ENCODE results near the gene C20orf204.
A peak's percentile ranks its signal among the peaks of the same experiment; 100 is the strongest.

The C20orf204 gene

GRCh38 chr20:64072498-64073063, 36.6 kb downstream of the C20orf204 start:
- DNase-seq: no peak

- DNase-seq: no peak
Observed at GRCh38 chr20:64073476-64074183, 37.6 kb downstream of the C20orf204 start.

- DNase-seq: no peak
Observed at GRCh38 chr20:64074184-64074789, 38.3 kb downstream of the C20orf204 start.

DNA sequence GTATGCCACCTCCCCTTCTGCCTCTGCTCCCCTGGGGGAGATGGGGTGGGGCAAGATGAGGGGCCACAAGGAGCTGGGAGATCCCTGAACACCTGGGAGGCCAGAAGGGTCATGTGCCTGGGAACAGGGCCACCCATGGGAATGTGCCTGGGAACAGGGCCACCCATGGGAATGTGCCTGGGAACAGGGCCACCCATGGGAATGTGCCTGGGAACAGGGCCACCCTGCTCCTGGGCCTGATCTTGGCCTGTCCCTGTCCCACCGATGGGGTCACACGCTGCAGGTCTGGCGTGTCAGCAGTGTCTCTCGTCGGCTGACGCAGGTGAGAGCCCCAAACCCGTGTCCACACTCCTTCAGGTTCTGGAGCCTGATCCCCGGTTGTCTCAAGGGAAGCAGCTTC, 39.0 kb downstream of the C20orf204 start:
- DNase-seq: no peak

- DNase-seq: no peak
Observed at GRCh38 chr20:64075556-64075955, 39.6 kb downstream of the C20orf204 start.

GRCh38 chr20:64076061-64076997, 40.3 kb downstream of the C20orf204 start:
- DNase-seq: no peak

- no peak for DNase-seq
Observed at GRCh38 chr20:64077094-64077493, 41.1 kb downstream of the C20orf204 start.

- DNase-seq: no peak
Observed at GRCh38 chr20:64077541-64077875, 41.5 kb downstream of the C20orf204 start.

- DNase-seq: no peak
Observed at GRCh38 chr20:64077876-64078551, 42.0 kb downstream of the C20orf204 start.

GRCh38 chr20:64078934-64079272, 42.9 kb downstream of the C20orf204 start:
- no peak for DNase-seq

DNA sequence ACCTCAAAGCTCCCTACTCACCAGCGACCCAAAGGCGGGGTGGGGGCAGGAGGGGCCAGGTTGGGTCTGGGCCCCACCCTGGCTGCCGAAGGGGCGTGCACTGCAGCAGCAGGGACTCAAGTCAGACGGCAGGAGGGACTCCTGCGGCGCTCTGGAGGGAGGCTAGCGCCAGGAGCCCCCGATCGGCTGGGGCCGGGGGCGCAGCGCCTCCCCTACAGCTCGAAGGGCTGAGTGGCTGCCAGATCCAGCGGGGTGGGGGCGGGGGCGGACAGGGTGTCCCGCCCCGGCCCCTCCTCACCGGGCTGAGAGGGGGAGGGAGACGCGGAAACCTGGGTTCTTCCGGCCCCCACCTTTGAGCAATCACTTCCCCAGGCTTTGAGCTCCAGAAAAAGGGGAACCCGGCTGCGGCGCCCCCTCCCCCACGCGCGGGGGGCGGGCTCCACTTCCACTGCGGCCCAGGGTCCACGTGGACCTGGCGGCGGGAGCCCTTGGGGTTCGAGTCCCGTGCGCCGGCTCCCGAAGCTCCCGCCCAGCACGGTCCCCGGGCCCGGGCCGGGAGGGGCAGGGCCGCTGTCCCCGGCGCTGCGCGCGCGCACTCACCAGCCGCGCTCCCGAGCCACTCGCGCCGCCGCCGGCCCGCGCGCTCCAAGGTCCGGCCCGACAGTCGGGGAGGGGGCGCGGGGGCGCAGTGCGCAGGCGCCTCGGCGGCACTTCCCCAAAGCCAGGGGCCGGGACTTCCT, 43.5 kb downstream of the C20orf204 start, which contains the start of gene RGS19:
TSS of gene RGS19 (minus strand) at position 246 of the 740 bp plus-strand sequence. CDS start 2,632 bp downstream, outside the sequence.
- DNase-seq: peak; percentile 87

GRCh38 chr20:64080013-64080812, 44.2 kb downstream of the C20orf204 start, which contains the start of gene OPRL1:
Gene OPRL1, plus strand, starts transcription at chr20:64080082. Its CDS starts 12,639 bp downstream, at chr20:64092721.
- DNase-seq: peak; percentile 71

- DNase-seq: peak; percentile 51
Observed at GRCh38 chr20:64080813-64081623, 45.0 kb downstream of the C20orf204 start.

DNA sequence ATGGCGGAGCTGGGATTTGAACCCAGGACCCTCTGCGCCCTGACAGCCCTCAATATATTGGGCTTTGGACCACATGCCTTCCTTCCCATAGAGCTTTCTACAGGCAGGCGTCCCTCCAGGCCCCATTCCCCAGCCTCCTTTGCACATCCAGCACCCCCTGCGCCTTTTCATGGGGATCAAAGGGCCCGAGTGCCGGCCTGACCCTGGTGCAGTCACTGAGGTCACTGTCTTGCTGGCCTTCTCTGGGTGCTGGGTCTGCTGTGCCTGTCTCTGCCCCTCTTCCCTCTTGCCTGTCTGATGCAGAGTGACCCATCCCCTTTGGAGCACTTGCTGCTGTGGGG, 45.6 kb downstream of the C20orf204 start:
- no peak for DNase-seq

- no peak for DNase-seq
Observed at GRCh38 chr20:64082126-64082731, 46.2 kb downstream of the C20orf204 start.

DNA sequence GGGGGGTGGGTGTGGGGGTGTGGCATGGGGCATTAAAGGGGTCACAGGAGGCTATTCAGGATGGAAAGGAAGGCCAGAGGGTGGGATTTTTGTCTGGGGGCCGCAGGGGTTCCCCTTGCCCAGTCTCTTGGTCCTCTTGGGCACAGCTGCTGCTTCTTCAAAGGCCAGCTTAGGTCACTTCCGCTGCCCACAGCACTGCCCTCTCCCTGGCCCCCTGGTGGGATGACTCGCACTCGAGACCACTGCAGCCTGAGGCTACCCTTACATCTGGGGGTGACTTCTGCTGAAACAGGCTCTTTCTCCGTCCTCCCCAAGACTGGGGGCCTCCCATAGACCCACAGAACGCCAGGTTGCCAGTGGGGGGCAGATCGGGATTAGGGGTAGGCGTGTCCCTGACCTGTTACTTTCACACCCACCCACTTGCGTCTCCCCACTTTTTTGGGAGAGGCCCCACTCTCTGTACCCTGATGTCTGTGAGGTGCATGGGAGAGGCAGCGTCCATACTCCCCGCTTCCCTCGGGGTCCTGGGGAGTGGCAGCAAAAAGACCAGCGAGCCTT, 46.9 kb downstream of the C20orf204 start:
- DNase-seq: no peak

DNA sequence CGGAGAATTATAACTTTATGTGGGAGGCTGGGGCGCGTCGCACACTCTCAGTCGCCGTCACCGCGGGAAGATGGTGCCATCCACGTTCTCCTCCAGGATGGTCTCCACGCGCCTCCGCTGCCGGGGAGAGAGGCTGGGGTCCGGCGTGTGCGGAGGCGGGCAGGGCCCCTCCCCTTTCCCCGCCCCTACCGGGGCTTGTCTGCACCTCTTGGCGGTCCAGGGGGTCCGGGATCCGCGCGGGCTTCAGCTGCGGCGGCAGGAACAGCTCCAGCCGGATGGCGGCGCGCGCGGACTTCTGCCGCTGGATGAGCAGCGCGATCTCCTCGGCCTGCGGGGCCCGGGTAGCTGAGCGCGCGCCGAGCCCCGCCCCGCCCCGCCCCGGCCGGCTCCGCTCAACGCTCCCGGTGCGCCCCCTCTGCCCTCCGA, 47.4 kb downstream of the C20orf204 start:
- peak; percentile 90 for DNase-seq

DNA sequence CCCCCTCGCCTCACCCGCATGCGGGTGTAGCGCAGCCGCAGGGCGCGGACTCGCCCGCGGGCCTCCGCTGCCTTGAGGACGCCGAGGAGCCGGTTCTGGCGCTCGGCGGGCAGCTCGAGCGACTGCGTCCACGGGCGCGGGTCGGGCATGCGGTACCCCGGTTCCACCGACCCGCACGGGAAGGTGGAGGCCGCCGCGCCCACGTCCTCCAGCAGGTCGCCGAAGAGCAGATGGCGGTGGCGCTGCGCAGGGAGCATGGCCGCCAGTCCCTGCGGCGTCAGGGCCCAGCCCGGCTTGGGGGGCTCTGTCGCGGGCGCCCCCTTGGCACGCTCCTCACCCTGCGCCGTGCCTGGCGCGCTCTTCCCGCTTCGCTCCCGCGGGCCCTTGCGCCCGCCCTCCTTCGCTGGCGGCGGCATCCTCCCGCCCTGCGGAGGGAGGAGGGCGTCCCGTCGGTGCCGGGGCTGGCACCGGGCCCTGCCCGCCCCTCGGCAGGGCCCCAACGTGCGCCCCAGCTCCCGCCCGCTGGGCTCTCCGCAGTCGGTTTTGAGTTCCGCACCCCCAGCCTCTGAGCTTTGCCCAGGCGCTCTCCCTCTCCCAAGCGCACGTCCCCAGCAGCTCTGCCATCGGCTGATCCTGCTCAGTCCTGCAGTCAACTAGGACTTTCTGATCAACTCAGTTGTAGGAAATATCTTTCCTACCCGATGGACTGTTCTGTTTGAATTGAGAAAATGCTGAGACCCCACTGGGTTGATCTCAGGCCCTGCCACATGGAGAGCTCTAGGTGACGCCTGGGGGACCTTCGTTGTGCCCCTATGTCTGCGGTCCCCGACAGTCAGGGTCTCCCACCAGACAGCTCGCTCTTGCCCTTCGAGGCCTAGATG, 48.1 kb downstream of the C20orf204 start, which contains the start of gene LKAAEAR1:
TSS of gene LKAAEAR1 (minus strand) at position 595 of the 881 bp plus-strand sequence. CDS start at position 416, 179 bp downstream.
- DNase-seq: peak; percentile 77

Data from DMS53 (cell line).